BJ (cell line): ENCODE measurements around the gene KCNAB1. TPM values are rescaled to one million over a fixed set of nuclear protein-coding genes. Genes with fewer than 3 reads are reported as not detected.
"Not testable (repeated sequence)": the region's sequence is repeated elsewhere in the genome, so short reads cannot be mapped to it uniquely, and the experiment has no call there.

Experiments used
- CTCF ChIA-PET: fragments of 350-600 bp; formaldehyde crosslinking; extraction: SDS; loops from one replicate; lab custom pipeline; 2021; ENCODE audit warnings: antibody characterized with exemption, inconsistent platforms; lab: Yijun Ruan, JAX
- POLR2A ChIA-PET: fragments of 300-600 bp; sonication (Branson Sonifier 250); formaldehyde crosslinking; extraction: SDS; loops from one replicate; lab custom pipeline; 2021; ENCODE audit warnings: antibody characterized with exemption; lab: Charles Lee
- DNase-seq: peaks from one replicate; pipeline ENCODE4 v3.0.0-alpha.2; 2011; ENCODE audit warnings: low read depth
- H3K27me3 ChIP-seq: 2 replicates; pipeline ENCODE4 v1.6.0; 2011; ENCODE audit warnings: low read length; ENCODE audit not compliant: control insufficient read depth, insufficient read depth
- H3K36me3 ChIP-seq: 2 replicates; pipeline ENCODE4 v1.5.1; 2011; ENCODE audit warnings: low read length; ENCODE audit not compliant: control insufficient read depth, insufficient read depth
- H3K4me3 ChIP-seq: 2 replicates; pipeline ENCODE4 v1.5.1; 2011; ENCODE audit warnings: low read depth, mild to moderate bottlenecking, control low read depth, low read length
- CTCF ChIP-seq: IDR thresholded peaks from 2 replicates; pipeline ENCODE4 v1.5.1; 2011; ENCODE audit warnings: low read depth, mild to moderate bottlenecking, control low read depth, inconsistent platforms, low read length, moderate library complexity; ENCODE audit not compliant: insufficient read depth
- polyA plus RNA-seq: library from polyadenylated mRNA; depleted of rRNA; stranded (reverse); fragments of >200 nt; gene quantifications from 2 replicates; pipeline ENCODE4 v1.2.3, GENCODE V29; 2011

The KCNAB1 gene
- polyA plus RNA-seq, 1 experiment = not detected

GRCh38 chr3:156131241-156131640, 10.9 kb downstream of the KCNAB1 start:
- no peak for DNase-seq
- Histone ChIP-seq H3K4me3 (no peak overlapping the region), H3K36me3 (no peaks in the 10 kb centered on the region), H3K27me3 (peaks cover 1% of the 10 kb centered on the region; the same call in 1 of the 2 replicates)
- TF ChIP-seq CTCF = no peak
- POLR2A ChIA-PET = no interaction called here
- CTCF ChIA-PET = interaction anchor here (0.6 to 1.6 kb wide), 4 partner anchors 9 to 376 kb away, joined by 3 to 5 read pairs (median 4); no protein-coding TSS in a partner anchor

GRCh38 chr3:156131799-156132198, 11.4 kb downstream of the KCNAB1 start:
- no peak for TF ChIP-seq CTCF
- H3K27me3 ChIP-seq = peaks cover 1% of the 10 kb centered on the region; the same call in 1 of the 2 replicates
- ChIA-PET CTCF (interaction anchor here (1.4 to 1.6 kb wide), 2 partner anchors 10 to 21 kb away, joined by 4 to 5 read pairs; no protein-coding TSS in a partner anchor), POLR2A (no interaction called here)
- DNase-seq = no peak
- H3K4me3 ChIP-seq = no peak overlapping the region
- H3K36me3 ChIP-seq = no peaks in the 10 kb centered on the region

- Histone ChIP-seq H3K27me3 (peaks cover 1% of the 10 kb centered on the region; the same call in 1 of the 2 replicates), H3K4me3 (no peak overlapping the region), H3K36me3 (no peaks in the 10 kb centered on the region)
- POLR2A ChIA-PET = no interaction called here
- DNase-seq = no peak
- no peak for TF ChIP-seq CTCF
- CTCF ChIA-PET = interaction anchor here (1.6 kb wide), 1 partner anchor 10 kb away, joined by 4 read pairs; no protein-coding TSS in a partner anchor
These were observed 11.9 kb downstream of the KCNAB1 start for GRCh38 chr3:156132313-156132712.

- Histone ChIP-seq H3K36me3 (no peaks in the 10 kb centered on the region), H3K4me3 (no peak overlapping the region), H3K27me3 (peaks cover 1% of the 10 kb centered on the region)
- POLR2A ChIA-PET = no interaction called here
- CTCF ChIA-PET = no interaction called here
- TF ChIP-seq CTCF = no peak
- DNase-seq = no peak
These were observed 12.7 kb downstream of the KCNAB1 start for GRCh38 chr3:156133076-156133475.

GRCh38 chr3:156135921-156136638, 15.7 kb downstream of the KCNAB1 start:
- no peak overlapping the region for H3K4me3 ChIP-seq
- DNase-seq = no peak
- TF ChIP-seq CTCF = 0 out of 2 replicates have a peak, but pooled peaks have one; percentile 3
- ChIA-PET POLR2A (no interaction called here), CTCF (no interaction called here)
- peaks cover 2% of the 10 kb centered on the region for H3K27me3 ChIP-seq
- no peaks in the 10 kb centered on the region for H3K36me3 ChIP-seq

GRCh38 chr3:156137397-156137796, 17.0 kb downstream of the KCNAB1 start:
- CTCF ChIA-PET, H3K27me3 ChIP-seq, H3K4me3 ChIP-seq, H3K36me3 ChIP-seq, DNase-seq, POLR2A ChIA-PET: not testable (repeated sequence)
